GM21825 (cell line): Measurements from ENCODE around the gene COL9A3.

Source experiments
- ATAC-seq: cut with Tn5 transposase; IDR thresholded peaks from one replicate; pipeline ENCODE4 v1.9.1; 2021; ENCODE audit warnings: mild to moderate bottlenecking, moderate library complexity; ENCODE audit not compliant: unreplicated experiment

Gene COL9A3

DNA sequence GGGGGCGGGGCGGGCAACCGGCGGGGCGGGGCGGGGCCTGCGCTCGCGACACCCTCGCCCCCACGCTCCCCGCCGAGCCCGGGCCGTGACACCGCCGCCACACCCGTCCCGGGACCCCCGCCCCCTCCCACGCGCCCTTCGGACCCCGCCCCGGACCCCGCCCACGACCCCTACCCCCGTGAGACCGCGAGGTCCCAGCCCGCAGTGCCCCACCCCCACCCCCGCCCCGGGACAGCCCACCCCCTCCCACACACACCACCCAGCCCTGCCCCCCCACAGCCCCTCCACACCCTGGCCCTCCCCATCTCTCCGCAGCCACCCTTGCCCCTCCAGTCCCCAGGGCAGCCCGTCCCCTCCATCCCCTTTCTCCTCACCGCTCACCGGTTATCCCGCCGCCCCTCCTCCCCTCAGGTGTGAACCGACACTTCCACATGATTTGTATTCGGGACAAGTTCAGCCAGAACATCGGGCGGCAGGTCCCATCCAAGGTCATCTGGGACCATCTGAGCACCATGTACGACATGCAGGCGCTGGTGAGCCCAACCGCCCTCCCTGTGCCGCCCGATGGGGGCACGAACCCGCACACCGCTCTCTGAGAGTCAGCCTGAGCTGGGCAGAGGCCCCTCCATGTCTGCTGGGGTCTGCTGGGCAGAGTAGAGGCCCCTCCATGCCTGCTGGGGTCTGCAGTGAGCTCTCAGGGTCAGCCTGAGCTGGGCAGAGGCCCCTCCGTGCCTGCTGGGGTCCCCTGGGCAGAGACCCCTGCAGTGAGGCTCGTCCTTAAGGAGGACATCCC lies 20.0 kb upstream of the COL9A3 start:
- ATAC-seq, result no peak

DNA sequence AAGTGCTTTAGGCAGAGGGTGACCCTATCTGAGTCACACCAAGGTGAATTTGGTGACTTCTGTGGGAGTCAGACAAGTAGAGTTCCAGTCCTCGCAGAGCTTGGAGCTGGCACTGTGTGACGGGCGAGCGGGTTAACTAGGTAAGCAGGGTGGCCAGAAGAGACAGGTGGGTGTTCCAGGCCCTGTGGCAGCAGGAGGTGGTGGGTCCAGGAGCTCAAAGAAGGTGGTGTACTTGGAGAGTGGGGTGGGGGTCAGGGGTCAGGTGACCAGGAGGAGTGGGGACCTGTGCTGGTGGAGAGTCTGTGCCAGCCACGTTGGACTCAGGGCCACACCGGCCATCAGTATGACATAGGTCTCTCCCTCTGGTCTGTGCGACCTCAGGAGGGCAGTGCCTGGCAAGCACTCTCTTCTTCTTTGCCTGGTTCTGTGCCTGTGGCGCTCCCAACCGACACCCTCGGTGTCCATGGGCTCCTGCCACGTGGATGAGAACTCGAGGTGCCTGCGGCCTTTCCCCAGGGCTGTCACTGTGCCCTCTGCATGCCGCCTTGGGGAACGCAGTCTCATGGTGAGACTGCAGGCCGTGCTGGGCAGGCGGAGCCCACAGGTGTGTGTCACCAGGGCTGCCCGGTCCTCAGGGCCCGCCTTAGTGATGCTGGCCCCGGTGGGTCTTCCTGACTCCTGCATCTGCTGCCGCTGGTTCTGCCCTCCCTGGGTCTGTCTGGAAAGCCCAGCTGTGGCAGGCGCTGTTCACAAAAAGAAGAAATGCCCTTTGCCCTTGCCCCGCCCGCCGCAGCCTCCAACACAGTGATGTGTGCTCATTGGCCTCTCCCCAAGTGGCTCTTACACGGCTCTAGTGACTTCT lies 18.9 kb upstream of the COL9A3 start:
- ATAC-seq, result no peak

DNA sequence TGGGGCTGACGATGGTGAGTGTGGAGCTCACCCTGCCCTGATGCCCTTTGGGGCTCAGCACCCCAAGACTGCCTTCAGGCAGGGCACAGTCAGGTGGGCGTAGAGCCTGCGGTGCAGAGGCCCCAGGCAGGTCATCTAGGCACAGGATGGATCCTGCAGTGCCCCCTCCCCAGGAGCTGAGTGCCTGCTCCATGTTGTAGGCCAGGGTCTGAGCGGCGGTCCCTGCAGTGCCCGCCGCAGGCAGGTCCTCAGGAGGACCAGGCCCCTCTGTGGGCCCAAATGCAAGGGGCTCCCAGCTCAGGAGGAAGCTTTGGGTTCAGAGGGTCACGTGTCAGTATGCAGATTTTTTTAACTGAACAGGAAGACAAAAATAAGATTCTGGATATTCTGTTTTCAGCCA lies 17.8 kb upstream of the COL9A3 start:
- ATAC-seq, result no peak

DNA sequence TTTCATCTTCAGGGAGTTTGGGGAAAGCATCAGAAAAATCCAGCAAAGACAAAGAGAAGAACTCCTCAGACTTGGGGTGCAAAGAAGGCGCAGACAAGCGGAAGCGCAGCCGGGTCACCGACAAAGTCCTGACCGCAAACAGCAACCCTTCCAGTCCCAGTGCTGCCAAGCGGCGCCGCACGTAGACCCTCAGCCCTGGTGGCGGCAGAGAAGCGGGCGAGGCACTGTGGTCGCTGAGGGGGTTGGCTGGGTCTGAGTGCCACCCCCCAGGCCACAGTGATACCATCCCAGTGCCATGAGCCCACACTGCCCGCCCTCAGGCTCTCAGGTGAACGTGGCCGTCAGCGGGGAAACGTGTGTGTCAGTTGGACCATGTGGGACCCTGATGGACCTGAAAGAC lies 17.4 kb upstream of the COL9A3 start:
- no peak for ATAC-seq

DNA sequence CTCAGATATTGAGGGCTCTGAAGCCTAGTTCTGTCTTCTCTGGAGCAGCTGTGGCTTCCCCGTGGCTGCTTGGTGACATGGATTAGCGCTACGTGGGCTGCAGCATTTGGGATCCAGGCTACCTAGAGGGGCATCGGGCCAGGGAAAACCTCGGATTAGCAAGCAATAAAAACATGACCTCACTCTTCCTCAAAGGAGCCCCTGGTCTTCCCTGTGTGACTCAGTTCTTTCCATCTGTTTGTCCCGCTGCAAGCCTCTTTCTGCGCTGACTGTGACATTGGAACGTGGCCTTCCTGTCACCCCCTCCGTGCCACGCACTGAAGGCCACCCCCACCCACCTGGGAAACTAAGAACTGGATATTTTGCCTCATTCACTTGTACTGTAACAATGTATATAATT lies 17.0 kb upstream of the COL9A3 start:
- no peak for ATAC-seq

DNA sequence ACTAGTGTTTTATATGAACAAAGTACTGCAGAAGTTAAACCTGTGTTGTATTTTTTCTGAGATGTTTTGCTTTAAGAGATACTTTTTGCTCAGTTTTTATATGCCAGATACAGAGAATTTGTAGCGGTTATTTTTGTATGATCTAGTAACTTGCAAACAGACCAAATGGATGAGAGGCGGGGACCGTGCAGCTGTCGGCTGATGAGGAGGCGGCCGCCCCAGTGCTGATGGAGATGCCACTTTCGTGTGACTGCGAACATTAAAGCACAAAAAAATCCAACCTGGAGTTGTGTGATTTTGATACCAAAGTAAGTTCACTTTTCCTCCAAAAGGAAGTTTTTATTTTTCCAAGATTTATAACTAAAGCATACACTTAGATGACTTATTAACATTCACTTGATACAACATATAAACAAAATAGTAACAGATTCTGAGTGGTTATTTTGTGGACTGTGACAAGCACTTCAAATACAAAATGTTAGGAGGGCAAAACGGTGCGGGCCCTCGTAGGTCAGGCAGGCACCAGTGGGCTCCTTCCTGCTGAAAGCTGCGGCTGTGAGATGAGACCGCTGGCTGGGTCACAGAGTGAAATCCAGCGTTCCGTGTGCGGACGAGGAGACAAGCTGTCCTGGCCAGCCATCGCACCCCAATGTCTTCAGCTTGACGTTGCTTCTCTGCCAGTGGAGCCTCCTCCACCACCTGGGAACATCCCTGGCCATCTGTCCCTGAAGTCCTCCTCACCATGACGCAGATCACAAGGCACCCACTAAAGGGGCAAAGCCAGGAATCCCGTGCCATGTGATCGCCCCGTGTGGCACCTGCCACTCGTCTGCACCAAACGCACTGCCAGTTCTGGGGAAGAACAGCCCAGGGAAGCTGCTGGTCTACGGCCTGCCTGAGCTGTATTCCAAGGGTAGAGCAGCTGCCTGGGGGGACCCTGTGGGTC lies 16.3 kb upstream of the COL9A3 start:
- no peak for ATAC-seq

DNA sequence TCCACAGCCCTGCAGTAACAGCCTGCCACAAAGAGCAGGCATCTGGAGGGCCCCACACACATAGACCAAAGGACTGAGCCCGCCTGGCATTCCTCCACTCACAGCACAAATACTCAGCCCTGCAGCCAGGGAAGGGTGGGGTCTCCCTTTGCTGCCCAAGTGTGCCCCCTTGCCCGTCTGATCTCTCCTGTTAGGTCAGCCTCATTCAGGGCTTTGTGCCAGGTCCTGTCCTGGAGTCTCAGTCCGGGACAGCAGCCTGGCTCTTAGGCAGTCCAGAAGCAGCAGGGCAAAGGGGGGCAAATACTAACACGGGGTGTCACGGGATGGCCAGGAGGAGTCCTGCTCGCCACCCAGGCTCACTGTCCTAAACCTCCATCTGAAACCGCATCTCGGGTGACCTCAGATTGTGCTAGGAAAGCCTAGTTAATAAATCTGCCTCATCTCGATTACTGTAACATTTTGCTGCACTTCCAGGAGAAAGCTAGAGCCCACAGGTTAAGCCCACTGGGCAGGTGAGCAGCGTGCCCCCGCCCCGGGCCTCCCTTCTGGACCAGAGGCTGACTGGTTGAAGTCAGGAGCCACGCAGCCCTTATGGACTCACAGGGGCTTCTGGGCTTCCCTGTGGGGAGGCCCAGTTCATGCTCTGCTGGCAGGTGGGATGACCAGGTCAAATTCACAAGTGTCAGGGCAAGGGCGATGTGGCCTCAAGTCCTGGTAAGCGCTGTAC lies 15.4 kb upstream of the COL9A3 start:
- no peak for ATAC-seq

DNA sequence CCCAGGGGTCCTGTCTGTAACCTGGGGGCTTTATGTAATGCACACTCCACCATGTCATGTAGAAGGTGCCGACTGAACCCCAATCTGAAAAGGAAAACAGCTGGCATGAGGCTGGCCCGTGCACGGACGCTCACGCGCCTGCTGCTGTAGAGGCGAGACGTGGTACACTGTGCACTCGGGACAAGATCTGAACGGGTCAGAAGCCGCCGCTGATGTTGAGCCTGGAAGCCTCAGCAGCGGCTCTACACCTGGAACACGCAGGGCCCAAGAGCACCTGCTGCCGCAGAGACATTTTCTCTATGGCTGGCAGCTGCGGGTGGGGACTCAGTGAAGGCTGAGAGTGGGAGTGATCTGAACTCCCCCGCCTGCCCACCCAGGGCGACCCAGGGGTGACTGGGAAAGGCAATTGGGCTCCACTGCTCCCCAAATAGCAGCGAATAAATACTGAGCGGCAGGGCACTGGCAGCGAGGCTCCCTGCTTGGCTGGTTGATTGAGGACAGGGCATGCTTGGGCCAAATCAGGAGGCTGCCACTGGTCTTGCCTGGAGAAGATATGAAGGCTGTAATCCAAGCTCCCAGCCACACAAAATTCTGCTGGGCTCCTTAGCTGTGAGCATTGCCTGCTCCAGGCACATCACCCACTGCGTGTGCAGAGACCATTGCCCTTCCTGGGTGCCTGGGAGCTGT lies 14.7 kb upstream of the COL9A3 start:
- ATAC-seq, result no peak

DNA sequence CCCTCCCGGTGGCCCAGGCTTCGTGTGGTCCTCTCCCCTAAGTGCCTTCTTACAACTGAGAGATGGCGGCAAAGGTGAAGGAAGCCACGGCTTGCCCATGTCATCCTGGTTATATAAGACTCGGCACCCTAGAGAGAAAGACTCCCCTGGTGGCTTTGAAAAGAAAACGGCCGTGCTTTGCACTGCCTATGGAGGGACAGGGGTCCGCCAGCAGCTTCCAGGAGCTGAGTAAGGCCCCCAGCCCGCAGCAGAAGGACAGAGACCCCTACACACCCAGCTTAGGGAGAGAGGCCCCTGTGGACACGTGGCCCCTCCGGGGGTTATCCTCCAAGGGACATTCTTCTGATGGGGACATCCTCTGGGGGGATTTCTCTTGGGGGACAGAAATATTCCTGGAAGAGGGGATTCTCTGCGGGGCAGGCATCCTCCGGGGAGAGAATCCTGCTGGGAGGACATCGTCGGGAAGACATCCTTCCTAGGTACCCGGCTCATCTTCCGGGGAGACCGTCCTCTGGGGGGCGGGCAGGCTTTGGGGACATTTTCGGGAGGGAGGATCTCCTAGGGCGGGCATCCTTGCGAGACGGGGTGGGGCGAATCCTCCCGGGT lies 12.7 kb upstream of the COL9A3 start:
- ATAC-seq, result no peak

DNA sequence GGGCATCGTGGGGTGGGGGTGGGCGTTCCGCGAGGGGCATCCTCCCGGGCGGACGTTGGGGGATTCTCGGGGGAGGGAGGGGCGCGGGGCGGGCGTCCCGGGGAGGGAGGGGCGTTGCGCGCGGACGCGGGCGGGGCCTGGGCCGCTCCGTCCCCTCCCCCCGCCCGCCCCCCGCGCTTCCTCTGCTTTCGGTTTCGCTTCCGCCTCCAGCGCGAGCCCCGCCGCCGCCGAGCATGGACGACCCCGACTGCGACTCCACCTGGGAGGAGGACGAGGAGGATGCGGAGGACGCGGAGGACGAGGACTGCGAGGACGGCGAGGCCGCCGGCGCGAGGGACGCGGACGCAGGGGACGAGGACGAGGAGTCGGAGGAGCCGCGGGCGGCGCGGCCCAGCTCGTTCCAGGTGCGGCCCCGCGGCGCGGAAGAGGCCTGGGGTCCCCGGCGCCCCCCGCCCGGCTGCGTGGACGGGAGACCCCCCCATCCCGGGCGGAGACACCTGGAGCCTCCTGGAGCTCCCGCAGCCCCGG lies 12.2 kb upstream of the COL9A3 start, which contains the start of gene OGFR:
OGFR (plus strand) TSS at position 209 of the 528 bp plus-strand sequence; CDS start at position 234, 25 bp downstream.
- no peak for ATAC-seq

DNA sequence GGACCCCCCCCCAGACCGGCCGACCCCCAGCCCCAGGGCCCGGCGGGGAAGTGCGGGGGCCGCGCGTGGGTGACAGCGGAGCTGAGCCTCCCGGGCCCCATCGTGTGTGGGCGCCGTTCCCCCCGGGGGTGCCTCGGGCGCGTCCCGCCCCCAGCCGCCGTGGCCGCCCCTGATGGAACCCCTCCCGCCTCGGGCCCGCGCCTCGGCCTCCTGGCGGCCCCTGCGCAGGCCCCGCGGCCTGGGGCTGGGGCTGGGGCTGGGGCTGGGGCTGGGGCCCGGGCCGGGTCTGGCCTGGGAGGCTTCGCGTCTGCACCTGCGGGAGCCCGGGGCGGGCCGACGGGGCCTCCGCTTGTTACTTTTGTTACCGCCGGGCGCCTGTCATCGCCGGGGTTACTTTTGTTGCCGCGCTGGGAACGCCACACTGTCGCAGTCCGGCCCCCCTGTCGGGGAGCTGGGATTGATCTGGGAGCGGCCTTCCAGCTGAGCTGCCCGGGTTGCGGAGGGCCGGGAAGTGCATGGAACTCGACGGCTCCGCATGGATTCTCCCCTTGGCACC lies 11.6 kb upstream of the COL9A3 start:
- no peak for ATAC-seq

DNA sequence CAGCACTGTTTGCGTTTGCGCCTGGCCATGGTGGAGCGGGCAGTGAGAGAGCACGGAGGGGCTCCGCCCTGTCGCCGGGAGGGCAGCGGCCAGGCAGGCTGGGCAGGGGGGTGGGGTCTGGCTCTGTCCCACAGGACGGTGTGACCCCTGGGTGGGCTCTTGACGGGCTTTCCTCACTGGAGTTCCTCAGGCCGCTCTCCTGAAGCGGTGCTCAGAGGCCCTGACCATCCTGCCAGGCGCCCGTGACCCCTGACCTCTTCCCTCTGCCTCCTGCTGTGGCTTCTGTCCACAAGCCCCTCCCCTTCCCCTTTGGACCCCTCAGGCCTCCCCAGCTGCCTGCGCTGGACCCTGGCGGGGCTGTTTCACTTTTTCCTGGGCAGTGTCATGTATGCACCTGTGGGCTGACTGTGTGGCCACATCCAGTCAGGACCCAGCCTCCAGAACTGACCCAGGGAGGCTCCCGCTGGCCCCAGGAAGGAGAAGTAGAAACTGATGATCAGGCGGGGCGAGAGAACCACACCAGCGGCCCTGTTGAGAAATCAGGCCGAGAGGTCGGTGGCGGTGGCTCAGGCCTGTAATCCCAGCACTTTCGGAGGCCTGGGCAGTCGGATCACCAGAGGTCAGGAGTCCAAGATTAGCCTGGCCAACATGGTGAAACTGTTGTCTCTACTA lies 11.0 kb upstream of the COL9A3 start:
- no peak for ATAC-seq

DNA sequence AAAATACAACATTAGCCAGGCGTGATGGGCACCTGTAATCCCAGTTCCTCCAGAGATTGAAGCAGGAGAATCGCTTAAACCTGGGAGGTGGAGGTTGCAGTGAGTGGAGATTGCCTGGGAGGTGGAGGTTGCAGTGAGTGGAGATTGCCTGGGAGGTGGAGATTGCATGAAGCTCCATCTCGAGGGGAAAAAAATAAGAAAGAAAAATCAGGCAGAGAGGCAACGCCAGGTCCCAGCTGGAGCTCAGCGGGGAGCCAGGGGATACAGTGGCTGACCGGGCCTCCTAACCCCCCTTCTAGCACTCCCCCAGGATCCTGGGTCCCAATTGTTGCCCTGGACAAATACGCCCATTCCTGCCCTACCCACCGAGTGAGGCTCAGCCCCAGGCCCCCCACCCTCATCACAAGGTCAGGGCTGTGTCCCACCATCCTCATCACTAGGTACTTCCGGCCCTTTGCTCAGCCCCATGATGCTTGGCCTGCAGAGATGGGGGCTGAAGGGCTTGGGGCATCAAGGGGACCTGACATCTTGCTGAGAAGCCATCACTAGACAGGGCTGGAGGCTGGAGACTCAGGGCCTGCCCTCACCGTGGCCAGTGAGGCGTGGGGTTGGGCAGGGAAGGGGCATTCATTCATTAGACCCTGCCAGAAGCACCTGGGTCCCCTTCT lies 10.3 kb upstream of the COL9A3 start:
- no peak for ATAC-seq

DNA sequence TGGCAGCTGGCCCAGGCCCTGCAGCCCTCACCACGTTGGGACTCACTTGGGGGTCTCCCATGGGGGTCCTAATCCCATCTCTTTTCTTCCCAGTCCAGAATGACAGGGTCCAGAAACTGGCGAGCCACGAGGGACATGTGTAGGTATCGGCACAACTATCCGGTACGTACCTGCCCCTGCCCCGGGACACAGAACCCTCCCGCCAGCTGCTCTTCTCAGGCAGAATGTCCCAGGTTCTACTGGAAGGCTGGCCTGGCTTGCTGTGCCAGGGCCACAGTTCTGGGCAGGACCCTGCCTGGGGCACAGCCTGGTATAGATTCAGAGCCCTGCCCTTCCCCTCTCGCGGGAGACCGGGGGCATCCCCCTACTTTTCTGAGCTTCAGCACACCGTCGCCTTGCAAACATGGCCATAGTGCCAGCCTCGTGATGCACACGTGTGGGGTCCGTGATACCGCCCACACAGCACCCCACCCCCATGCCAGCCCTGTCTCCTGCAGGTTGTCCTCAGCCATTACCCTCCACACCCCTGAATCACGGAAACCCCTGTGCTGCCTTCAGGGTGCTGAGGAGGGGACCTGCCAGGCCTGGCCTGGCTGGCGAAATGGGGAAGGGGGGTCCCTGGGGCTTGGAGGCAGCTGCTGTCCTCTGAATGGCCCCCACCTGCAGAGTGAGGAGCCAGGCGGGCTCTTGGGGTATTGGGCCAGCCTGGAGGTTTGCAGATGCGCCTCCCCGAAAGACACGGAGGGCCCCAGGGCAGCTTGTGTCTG lies 9.2 kb upstream of the COL9A3 start:
- no peak for ATAC-seq

DNA sequence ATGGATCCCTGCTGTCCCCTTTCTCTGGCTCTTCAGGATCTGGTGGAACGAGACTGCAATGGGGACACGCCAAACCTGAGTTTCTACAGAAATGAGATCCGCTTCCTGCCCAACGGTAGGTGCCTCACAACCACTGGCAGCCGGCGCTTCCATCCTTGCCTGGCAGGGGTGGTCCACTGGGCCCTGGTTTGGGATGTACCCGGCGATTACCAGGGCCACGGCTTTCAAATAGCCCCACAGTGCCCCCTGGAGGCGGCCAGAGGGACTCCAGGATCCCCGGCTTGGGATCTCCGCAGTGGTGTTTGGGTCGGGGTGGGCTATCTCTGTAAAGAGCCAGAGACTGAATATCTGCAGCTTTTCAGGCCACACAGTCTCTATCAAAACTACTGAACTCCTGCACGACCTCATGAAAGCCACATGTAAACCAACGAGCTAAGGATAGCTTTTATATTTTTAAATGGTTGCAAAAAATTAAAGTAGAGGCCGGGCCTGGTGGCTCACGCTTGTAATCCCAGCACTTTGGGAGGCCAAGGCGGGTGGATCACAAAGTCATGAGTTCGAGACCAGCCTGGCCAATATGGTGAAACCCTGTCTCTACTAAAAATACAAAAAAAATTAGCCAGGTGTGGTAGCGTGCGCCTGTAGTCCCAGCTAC lies 8.5 kb upstream of the COL9A3 start:
- ATAC-seq, result no peak
